Measurements from ENCODE around the gene CBFA2T3.
A peak's percentile ranks its signal among the peaks of the same experiment; 100 is the strongest.

Gene CBFA2T3

GRCh38 chr16:88880226-88881006, 96.6 kb downstream of the CBFA2T3 start:
- no peak for ATAC-seq
- Mint-ChIP-seq H3K36me3 (peaks cover 71% of the 10 kb centered on the region), H3K4me3 (no peak overlapping the region), H3K4me1 (peaks cover 8% of the 10 kb centered on the region), H3K27me3 (no peaks in the 10 kb centered on the region), H3K27ac (no peak overlapping the region), H3K9me3 (no peaks in the 10 kb centered on the region)

- no peak overlapping the region for H3K27ac Mint-ChIP-seq
- H3K4me3 Mint-ChIP-seq, result no peak overlapping the region
- H3K36me3 Mint-ChIP-seq, result peaks cover 71% of the 10 kb centered on the region
- peaks cover 8% of the 10 kb centered on the region for H3K4me1 Mint-ChIP-seq
- no peaks in the 10 kb centered on the region for H3K27me3 Mint-ChIP-seq
- no peak for ATAC-seq
- H3K9me3 Mint-ChIP-seq, result no peaks in the 10 kb centered on the region
Observed at GRCh38 chr16:88879788-88880055, 97.3 kb downstream of the CBFA2T3 start.

- H3K4me3 Mint-ChIP-seq, result no peak overlapping the region
- no peak for ATAC-seq
- peaks cover 71% of the 10 kb centered on the region for H3K36me3 Mint-ChIP-seq
- no peaks in the 10 kb centered on the region for H3K9me3 Mint-ChIP-seq
- no peaks in the 10 kb centered on the region for H3K27me3 Mint-ChIP-seq
- H3K27ac Mint-ChIP-seq, result no peak overlapping the region
- peaks cover 10% of the 10 kb centered on the region for H3K4me1 Mint-ChIP-seq
Observed at GRCh38 chr16:88878967-88879787, 97.8 kb downstream of the CBFA2T3 start.

GRCh38 chr16:88878356-88878755, 98.7 kb downstream of the CBFA2T3 start:
- H3K4me1 Mint-ChIP-seq, result peaks cover 17% of the 10 kb centered on the region
- no peak overlapping the region for H3K4me3 Mint-ChIP-seq
- ATAC-seq, result no peak
- H3K9me3 Mint-ChIP-seq, result no peaks in the 10 kb centered on the region
- H3K27me3 Mint-ChIP-seq, result no peaks in the 10 kb centered on the region
- H3K27ac Mint-ChIP-seq, result peak overlapping the region; percentile 32
- peaks cover 72% of the 10 kb centered on the region for H3K36me3 Mint-ChIP-seq

GRCh38 chr16:88877564-88878289, 99.3 kb downstream of the CBFA2T3 start:
- no peak overlapping the region for H3K4me3 Mint-ChIP-seq
- H3K9me3 Mint-ChIP-seq, result no peaks in the 10 kb centered on the region
- H3K36me3 Mint-ChIP-seq, result peaks cover 66% of the 10 kb centered on the region
- peak overlapping the region; percentile 32 for H3K27ac Mint-ChIP-seq
- H3K27me3 Mint-ChIP-seq, result no peaks in the 10 kb centered on the region
- H3K4me1 Mint-ChIP-seq, result peaks cover 22% of the 10 kb centered on the region
- ATAC-seq, result no peak

- peaks cover 22% of the 10 kb centered on the region for H3K4me1 Mint-ChIP-seq
- ATAC-seq, result no peak
- H3K4me3 Mint-ChIP-seq, result no peak overlapping the region
- peaks cover 3% of the 10 kb centered on the region for H3K27me3 Mint-ChIP-seq
- peak overlapping the region; percentile 32 for H3K27ac Mint-ChIP-seq
- no peaks in the 10 kb centered on the region for H3K9me3 Mint-ChIP-seq
- peaks cover 59% of the 10 kb centered on the region for H3K36me3 Mint-ChIP-seq
Observed at GRCh38 chr16:88876942-88877526, 100.0 kb downstream of the CBFA2T3 start.

- Mint-ChIP-seq H3K9me3 (no peaks in the 10 kb centered on the region), H3K4me1 (peaks cover 34% of the 10 kb centered on the region), H3K27ac (no peak overlapping the region), H3K36me3 (peaks cover 53% of the 10 kb centered on the region), H3K4me3 (no peak overlapping the region), H3K27me3 (peaks cover 16% of the 10 kb centered on the region)
- no peak for ATAC-seq
Observed at GRCh38 chr16:88875703-88876234, 101.2 kb downstream of the CBFA2T3 start.

- H3K27ac Mint-ChIP-seq, result no peak overlapping the region
- peaks cover 38% of the 10 kb centered on the region for H3K4me1 Mint-ChIP-seq
- H3K36me3 Mint-ChIP-seq, result peaks cover 49% of the 10 kb centered on the region
- no peaks in the 10 kb centered on the region for H3K9me3 Mint-ChIP-seq
- no peak for ATAC-seq
- no peak overlapping the region for H3K4me3 Mint-ChIP-seq
- peaks cover 23% of the 10 kb centered on the region for H3K27me3 Mint-ChIP-seq
Observed at GRCh38 chr16:88874938-88875599, 101.9 kb downstream of the CBFA2T3 start.

- H3K9me3 Mint-ChIP-seq, result no peaks in the 10 kb centered on the region
- H3K4me3 Mint-ChIP-seq, result no peak overlapping the region
- peaks cover 47% of the 10 kb centered on the region for H3K4me1 Mint-ChIP-seq
- ATAC-seq, result no peak
- H3K36me3 Mint-ChIP-seq, result peaks cover 39% of the 10 kb centered on the region
- no peak overlapping the region for H3K27ac Mint-ChIP-seq
- H3K27me3 Mint-ChIP-seq, result peaks cover 46% of the 10 kb centered on the region
Observed at GRCh38 chr16:88872650-88873331, 104.2 kb downstream of the CBFA2T3 start.

GRCh38 chr16:88871730-88872416, 105.1 kb downstream of the CBFA2T3 start:
- H3K36me3 Mint-ChIP-seq, result peaks cover 30% of the 10 kb centered on the region
- no peaks in the 10 kb centered on the region for H3K9me3 Mint-ChIP-seq
- H3K27me3 Mint-ChIP-seq, result peaks cover 55% of the 10 kb centered on the region
- peak overlapping the region; percentile 67 for H3K27ac Mint-ChIP-seq
- peak; percentile 3 for ATAC-seq
- H3K4me1 Mint-ChIP-seq, result peaks cover 53% of the 10 kb centered on the region
- H3K4me3 Mint-ChIP-seq, result peak overlapping the region; percentile 61

GRCh38 chr16:88871349-88871702, 105.7 kb downstream of the CBFA2T3 start:
- H3K4me1 Mint-ChIP-seq, result peaks cover 53% of the 10 kb centered on the region
- ATAC-seq, result peak; percentile 53
- peak overlapping the region; percentile 67 for H3K27ac Mint-ChIP-seq
- peaks cover 24% of the 10 kb centered on the region for H3K36me3 Mint-ChIP-seq
- peaks cover 60% of the 10 kb centered on the region for H3K27me3 Mint-ChIP-seq
- no peaks in the 10 kb centered on the region for H3K9me3 Mint-ChIP-seq
- peak overlapping the region; percentile 61 for H3K4me3 Mint-ChIP-seq

GRCh38 chr16:88870608-88871348, 106.2 kb downstream of the CBFA2T3 start:
- ATAC-seq, result peak; percentile 65
- Mint-ChIP-seq H3K27ac (peak overlapping the region; percentile 67), H3K9me3 (no peaks in the 10 kb centered on the region), H3K36me3 (peaks cover 19% of the 10 kb centered on the region), H3K4me1 (peaks cover 53% of the 10 kb centered on the region), H3K27me3 (peaks cover 66% of the 10 kb centered on the region), H3K4me3 (peak overlapping the region; percentile 69)

- H3K9me3 Mint-ChIP-seq, result no peaks in the 10 kb centered on the region
- ATAC-seq, result no peak
- peaks cover 66% of the 10 kb centered on the region for H3K27me3 Mint-ChIP-seq
- H3K4me1 Mint-ChIP-seq, result peaks cover 53% of the 10 kb centered on the region
- no peak overlapping the region for H3K27ac Mint-ChIP-seq
- peaks cover 7% of the 10 kb centered on the region for H3K36me3 Mint-ChIP-seq
- no peak overlapping the region for H3K4me3 Mint-ChIP-seq
Observed at GRCh38 chr16:88869673-88869980, 107.4 kb downstream of the CBFA2T3 start.

All from stimulated activated memory B cell treated with anti-CD40 and anti-IgM and Interleukin-4, amounts not matched to agents 10 μg/mL and 1 μg/mL and 100 μg/mL, for 72 hours (primary cell).